Liver (tissue), 3 donors: ENCODE results near the gene KHSRP.

ENCODE experiments used
- GABPA ChIP-seq, 2 donors: IDR thresholded peaks in 1 of 2; conservative IDR thresholded peaks in 1 of 2; 2 replicates each; pipeline ENCODE4 v1.6.1; 2016; ENCODE audit warnings: antibody characterized with exemption in 2 of 2, mild to moderate bottlenecking in 1 of 2, moderate library complexity in 1 of 2
- HNF4A ChIP-seq, 2 donors: conservative IDR thresholded peaks; 2 replicates each; pipeline ENCODE4 v1.6.1; 2016; ENCODE audit warnings: antibody characterized with exemption in 2 of 2, mild to moderate bottlenecking in 2 of 2
- JUND ChIP-seq, 2 donors: IDR thresholded peaks; 2 replicates each; pipeline ENCODE4 v1.6.1; 2016; ENCODE audit warnings: antibody characterized with exemption in 2 of 2
- NR2F2 ChIP-seq: IDR thresholded peaks from 2 replicates; pipeline ENCODE4 v1.6.1; 2016; ENCODE audit warnings: antibody characterized with exemption
- RAD21 ChIP-seq, 2 donors: IDR thresholded peaks; 2 replicates each; pipeline ENCODE4 v1.6.1; 2016; ENCODE audit warnings: antibody characterized with exemption in 2 of 2, mild to moderate bottlenecking in 2 of 2
- SP1 ChIP-seq: IDR thresholded peaks from 2 replicates; pipeline ENCODE4 v1.6.1; 2018; ENCODE audit warnings: antibody characterized with exemption, mild to moderate bottlenecking
- TAF1 ChIP-seq: conservative IDR thresholded peaks from 2 replicates; pipeline ENCODE4 v1.6.1; 2016; ENCODE audit warnings: antibody characterized with exemption, mild to moderate bottlenecking
- YY1 ChIP-seq: IDR thresholded peaks from 2 replicates; pipeline ENCODE4 v1.6.1; 2016; ENCODE audit warnings: antibody characterized with exemption, mild to moderate bottlenecking
- TF ChIP-seq, protein P1 (sequence below): fragments of 150-350 bp; IDR thresholded peaks from 2 replicates; pipeline ENCODE4 v1.5.1; 2017; ENCODE audit warnings: improper control_type of control experiment, low read depth, low read length; ENCODE audit not compliant: missing input control
- TF ChIP-seq, protein P2 (sequence below): IDR thresholded peaks from 2 replicates; pipeline ENCODE4 v1.6.1; 2016; ENCODE audit warnings: antibody characterized with exemption
- TF ChIP-seq, protein P3 (sequence below): IDR thresholded peaks from 2 replicates; pipeline ENCODE4 v1.6.1; 2016; ENCODE audit warnings: antibody characterized with exemption
- TF ChIP-seq, protein P4 (sequence below): IDR thresholded peaks from 2 replicates; pipeline ENCODE4 v1.6.1; 2016; ENCODE audit warnings: antibody characterized with exemption, mild to moderate bottlenecking
- TF ChIP-seq, protein P5 (sequence below): IDR thresholded peaks from 2 replicates; pipeline ENCODE4 v1.6.1; 2016; ENCODE audit warnings: antibody characterized with exemption
- donor health status: healthy.
- donor health status: healthy.

DNA sequence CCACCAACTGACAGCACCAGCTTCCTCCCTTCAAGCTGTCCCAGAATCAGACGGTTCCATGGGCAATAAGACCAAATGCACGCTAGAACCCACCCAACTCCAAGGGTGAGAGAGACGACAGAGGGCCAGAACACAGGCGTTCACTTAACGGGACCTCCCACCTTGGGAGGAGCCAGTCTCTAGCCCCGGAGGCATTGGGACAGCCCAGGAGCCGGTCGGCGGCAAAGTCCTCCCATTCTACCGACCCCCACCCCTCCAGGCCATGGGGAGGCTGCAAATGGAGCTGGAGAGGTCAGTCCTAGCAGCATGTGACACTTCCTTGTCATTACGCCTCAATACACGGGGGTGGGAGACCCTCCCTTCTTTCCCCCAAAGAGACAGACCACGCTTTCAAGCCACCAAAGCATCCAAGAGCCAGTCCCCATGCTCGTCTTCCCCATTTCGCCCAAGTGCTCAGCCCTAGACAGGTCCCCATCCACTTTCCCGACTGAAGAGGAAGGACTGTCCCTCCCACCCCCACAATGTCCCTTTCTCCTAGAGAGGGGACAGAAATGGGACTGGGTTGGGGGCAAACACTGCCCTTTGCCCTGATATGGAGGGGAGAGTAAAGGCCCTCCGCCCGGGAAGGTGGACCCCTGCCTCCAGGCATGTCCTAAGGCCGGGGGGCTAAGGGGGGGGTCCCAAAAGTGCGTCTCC, 964 bp downstream of the KHSRP start:
- TF ChIP-seq TAF1 (no peak), GABPA (IDR thresholded peaks at IDR 0.05 in 1 of 2, conservative IDR thresholded peaks at IDR 0.05 in 1 of 2) (no peak), JUND (IDR thresholded peaks at IDR 0.05) (no peak), YY1 (no peak), RAD21 (IDR thresholded peaks at IDR 0.05) (no peak), HNF4A (conservative IDR thresholded peaks at IDR 0.05) (peak in 1 of 2 donors; percentile 16), NR2F2 (no peak), SP1 (no peak)
- TF ChIP-seq, protein P1, sequence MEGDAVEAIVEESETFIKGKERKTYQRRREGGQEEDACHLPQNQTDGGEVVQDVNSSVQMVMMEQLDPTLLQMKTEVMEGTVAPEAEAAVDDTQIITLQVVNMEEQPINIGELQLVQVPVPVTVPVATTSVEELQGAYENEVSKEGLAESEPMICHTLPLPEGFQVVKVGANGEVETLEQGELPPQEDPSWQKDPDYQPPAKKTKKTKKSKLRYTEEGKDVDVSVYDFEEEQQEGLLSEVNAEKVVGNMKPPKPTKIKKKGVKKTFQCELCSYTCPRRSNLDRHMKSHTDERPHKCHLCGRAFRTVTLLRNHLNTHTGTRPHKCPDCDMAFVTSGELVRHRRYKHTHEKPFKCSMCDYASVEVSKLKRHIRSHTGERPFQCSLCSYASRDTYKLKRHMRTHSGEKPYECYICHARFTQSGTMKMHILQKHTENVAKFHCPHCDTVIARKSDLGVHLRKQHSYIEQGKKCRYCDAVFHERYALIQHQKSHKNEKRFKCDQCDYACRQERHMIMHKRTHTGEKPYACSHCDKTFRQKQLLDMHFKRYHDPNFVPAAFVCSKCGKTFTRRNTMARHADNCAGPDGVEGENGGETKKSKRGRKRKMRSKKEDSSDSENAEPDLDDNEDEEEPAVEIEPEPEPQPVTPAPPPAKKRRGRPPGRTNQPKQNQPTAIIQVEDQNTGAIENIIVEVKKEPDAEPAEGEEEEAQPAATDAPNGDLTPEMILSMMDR = no peak
- TF ChIP-seq, protein P2, sequence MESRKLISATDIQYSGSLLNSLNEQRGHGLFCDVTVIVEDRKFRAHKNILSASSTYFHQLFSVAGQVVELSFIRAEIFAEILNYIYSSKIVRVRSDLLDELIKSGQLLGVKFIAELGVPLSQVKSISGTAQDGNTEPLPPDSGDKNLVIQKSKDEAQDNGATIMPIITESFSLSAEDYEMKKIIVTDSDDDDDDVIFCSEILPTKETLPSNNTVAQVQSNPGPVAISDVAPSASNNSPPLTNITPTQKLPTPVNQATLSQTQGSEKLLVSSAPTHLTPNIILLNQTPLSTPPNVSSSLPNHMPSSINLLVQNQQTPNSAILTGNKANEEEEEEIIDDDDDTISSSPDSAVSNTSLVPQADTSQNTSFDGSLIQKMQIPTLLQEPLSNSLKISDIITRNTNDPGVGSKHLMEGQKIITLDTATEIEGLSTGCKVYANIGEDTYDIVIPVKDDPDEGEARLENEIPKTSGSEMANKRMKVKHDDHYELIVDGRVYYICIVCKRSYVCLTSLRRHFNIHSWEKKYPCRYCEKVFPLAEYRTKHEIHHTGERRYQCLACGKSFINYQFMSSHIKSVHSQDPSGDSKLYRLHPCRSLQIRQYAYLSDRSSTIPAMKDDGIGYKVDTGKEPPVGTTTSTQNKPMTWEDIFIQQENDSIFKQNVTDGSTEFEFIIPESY = no peak
- TF ChIP-seq, protein P3, sequence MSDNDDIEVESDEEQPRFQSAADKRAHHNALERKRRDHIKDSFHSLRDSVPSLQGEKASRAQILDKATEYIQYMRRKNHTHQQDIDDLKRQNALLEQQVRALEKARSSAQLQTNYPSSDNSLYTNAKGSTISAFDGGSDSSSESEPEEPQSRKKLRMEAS = no peak
- TF ChIP-seq, protein P4, sequence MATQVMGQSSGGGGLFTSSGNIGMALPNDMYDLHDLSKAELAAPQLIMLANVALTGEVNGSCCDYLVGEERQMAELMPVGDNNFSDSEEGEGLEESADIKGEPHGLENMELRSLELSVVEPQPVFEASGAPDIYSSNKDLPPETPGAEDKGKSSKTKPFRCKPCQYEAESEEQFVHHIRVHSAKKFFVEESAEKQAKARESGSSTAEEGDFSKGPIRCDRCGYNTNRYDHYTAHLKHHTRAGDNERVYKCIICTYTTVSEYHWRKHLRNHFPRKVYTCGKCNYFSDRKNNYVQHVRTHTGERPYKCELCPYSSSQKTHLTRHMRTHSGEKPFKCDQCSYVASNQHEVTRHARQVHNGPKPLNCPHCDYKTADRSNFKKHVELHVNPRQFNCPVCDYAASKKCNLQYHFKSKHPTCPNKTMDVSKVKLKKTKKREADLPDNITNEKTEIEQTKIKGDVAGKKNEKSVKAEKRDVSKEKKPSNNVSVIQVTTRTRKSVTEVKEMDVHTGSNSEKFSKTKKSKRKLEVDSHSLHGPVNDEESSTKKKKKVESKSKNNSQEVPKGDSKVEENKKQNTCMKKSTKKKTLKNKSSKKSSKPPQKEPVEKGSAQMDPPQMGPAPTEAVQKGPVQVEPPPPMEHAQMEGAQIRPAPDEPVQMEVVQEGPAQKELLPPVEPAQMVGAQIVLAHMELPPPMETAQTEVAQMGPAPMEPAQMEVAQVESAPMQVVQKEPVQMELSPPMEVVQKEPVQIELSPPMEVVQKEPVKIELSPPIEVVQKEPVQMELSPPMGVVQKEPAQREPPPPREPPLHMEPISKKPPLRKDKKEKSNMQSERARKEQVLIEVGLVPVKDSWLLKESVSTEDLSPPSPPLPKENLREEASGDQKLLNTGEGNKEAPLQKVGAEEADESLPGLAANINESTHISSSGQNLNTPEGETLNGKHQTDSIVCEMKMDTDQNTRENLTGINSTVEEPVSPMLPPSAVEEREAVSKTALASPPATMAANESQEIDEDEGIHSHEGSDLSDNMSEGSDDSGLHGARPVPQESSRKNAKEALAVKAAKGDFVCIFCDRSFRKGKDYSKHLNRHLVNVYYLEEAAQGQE = no peak
- TF ChIP-seq, protein P5, sequence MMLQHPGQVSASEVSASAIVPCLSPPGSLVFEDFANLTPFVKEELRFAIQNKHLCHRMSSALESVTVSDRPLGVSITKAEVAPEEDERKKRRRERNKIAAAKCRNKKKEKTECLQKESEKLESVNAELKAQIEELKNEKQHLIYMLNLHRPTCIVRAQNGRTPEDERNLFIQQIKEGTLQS = no peak
